ENCODE results near the gene CFAP61. TPM values are rescaled to one million over a fixed set of nuclear protein-coding genes. Genes with fewer than 3 reads are reported as not detected.

The CFAP61 gene
- total RNA-seq, 6 experiments from 2014 or later: 0.26 TPM; not detected in 5

DNA sequence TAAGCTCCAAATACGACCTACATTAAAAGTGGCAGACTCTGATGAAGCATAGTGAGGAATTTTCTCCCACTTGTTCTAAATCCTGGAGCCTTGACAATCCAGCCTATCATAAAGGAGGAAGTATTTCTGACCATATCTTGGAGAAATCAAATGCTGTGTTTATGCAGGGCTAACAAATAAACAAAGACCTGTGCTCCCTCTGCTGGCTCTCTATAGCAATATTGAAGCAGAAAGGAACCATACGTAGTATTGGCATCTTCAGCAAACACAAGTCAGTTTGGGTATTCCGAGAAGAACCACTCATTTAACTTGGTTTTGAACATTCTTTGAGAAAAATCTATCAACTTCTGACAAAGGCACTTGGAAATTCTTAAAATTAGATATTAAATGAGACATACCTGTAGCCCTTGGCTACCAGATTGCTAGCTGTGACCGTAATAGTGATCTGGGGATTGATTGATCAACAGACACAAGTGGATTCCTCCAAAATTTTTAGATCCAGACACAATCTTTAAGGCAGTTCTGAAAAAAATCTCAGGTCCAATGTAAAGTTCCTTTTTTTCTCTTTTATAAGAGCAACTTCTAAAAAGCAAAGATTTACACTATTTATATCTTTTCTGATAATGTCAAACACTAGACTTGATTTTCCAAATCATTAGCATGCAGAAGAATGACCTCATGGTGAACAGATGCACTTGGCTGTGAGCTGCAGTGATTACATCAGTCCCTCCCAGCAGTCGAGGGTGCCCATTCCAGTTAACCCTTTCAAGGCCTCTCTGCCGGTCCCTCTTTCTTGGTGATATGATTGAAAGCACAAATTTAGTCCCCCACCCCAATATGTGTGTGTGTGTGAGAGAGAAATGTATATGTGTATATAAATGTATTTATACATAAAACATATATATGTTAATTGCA is 355.8 kb downstream of the CFAP61 start:
- no peaks in the 10 kb centered on the region for H3K9me3 Mint-ChIP-seq
- H3K4me1 Mint-ChIP-seq (ENCODE audit: low read depth): no peaks in the 10 kb centered on the region
- DNase-seq: peak; percentile 21
- H3K27ac Mint-ChIP-seq: no peak overlapping the region
- TF ChIP-seq, protein P1, sequence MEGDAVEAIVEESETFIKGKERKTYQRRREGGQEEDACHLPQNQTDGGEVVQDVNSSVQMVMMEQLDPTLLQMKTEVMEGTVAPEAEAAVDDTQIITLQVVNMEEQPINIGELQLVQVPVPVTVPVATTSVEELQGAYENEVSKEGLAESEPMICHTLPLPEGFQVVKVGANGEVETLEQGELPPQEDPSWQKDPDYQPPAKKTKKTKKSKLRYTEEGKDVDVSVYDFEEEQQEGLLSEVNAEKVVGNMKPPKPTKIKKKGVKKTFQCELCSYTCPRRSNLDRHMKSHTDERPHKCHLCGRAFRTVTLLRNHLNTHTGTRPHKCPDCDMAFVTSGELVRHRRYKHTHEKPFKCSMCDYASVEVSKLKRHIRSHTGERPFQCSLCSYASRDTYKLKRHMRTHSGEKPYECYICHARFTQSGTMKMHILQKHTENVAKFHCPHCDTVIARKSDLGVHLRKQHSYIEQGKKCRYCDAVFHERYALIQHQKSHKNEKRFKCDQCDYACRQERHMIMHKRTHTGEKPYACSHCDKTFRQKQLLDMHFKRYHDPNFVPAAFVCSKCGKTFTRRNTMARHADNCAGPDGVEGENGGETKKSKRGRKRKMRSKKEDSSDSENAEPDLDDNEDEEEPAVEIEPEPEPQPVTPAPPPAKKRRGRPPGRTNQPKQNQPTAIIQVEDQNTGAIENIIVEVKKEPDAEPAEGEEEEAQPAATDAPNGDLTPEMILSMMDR (IDR thresholded peaks at IDR 0.05): peak; percentile 72
- no peaks in the 10 kb centered on the region for H3K36me3 Mint-ChIP-seq (ENCODE audit: low read depth)
- peaks cover 8% of the 10 kb centered on the region; the same call in 1 of the 2 replicates for H3K27me3 Mint-ChIP-seq (ENCODE audit: insufficient read depth)
- H3K4me3 Mint-ChIP-seq: no peak overlapping the region

DNA sequence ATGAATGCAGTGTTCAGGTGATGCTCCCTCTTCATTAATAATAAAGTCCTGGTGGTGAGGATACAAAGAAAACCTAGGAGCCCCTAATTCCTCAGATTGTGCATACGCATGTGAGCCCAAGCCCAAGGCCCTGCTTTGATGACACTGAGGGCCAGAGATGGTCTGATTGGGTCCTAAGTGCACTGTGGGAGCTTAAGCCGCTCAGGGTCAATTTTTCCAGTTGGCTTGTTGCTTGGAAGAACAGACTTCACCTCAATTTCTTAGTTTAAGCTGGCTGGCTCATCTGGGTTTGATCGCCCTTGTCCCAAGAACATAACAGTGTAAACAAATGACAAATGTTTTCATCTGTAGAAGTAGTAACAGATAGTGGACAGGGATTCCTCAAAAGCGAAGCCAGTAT is 357.0 kb downstream of the CFAP61 start:
- H3K4me3 Mint-ChIP-seq: no peak overlapping the region
- no peaks in the 10 kb centered on the region for H3K9me3 Mint-ChIP-seq
- DNase-seq: no peak
- H3K4me1 Mint-ChIP-seq (ENCODE audit: low read depth): no peaks in the 10 kb centered on the region
- no peaks in the 10 kb centered on the region for H3K36me3 Mint-ChIP-seq (ENCODE audit: low read depth)
- H3K27ac Mint-ChIP-seq: no peak overlapping the region
- peaks cover 11% of the 10 kb centered on the region for H3K27me3 Mint-ChIP-seq (ENCODE audit: insufficient read depth)
- TF ChIP-seq, protein P1 (IDR thresholded peaks at IDR 0.05): no peak

Other genes with a start within 250 kb of the CFAP61 start
- 100 to 1,000 TPM in 1 of 6 experiments, 10 to 100 TPM in 5; 87.3 to 108 (median 93.2) TPM for gene NAA20, start 35.2 kb upstream of the CFAP61 start, total RNA-seq (2021; fragmentation: NEBNext Ultra II Directional; extraction: Animal tissue kit (Norgen Biotek cat#: 25700))
- gene CRNKL1, start 66 bp upstream of the CFAP61 start, total RNA-seq (2021; fragmentation: NEBNext Ultra II Directional; extraction: Animal tissue kit (Norgen Biotek cat#: 25700)): 10 to 100 TPM; 17.5 to 24.0 (median 19.3) TPM

All from HFFc6 (cell line).